ENCODE measurements around the gene PLRG1.

The PLRG1 gene

GRCh38 chr4:154516318-154517029 lies 33.7 kb downstream of the PLRG1 start:
- DNase-seq: no peak

GRCh38 chr4:154511981-154512380 lies 38.2 kb downstream of the PLRG1 start:
- DNase-seq: no peak

GRCh38 chr4:154511548-154511947 lies 38.7 kb downstream of the PLRG1 start:
- DNase-seq: no peak

GRCh38 chr4:154507156-154507555 lies 43.0 kb downstream of the PLRG1 start:
- DNase-seq: no peak

- DNase-seq: no peak
These were observed 43.9 kb downstream of the PLRG1 start for GRCh38 chr4:154506253-154506652.

GRCh38 chr4:154503598-154503997 lies 46.6 kb downstream of the PLRG1 start:
- no peak for DNase-seq

- no peak for DNase-seq
These were observed 48.1 kb downstream of the PLRG1 start for GRCh38 chr4:154502111-154502510.

- no peak for DNase-seq
These were observed 52.3 kb downstream of the PLRG1 start for GRCh38 chr4:154497889-154498288.

- no peak for DNase-seq
These were observed 54.3 kb downstream of the PLRG1 start for GRCh38 chr4:154495867-154496266.

GRCh38 chr4:154492288-154492687 lies 57.9 kb downstream of the PLRG1 start:
- DNase-seq: no peak

GRCh38 chr4:154491341-154492271 lies 58.6 kb downstream of the PLRG1 start, which contains the start of gene DCHS2:
Gene DCHS2 (minus strand): TSS chr4:154491799. CDS start chr4:154491355, 444 bp downstream.
- DNase-seq: no peak

GRCh38 chr4:154490583-154491340 lies 59.4 kb downstream of the PLRG1 start:
- DNase-seq: no peak

- no peak for DNase-seq
These were observed 60.0 kb downstream of the PLRG1 start for GRCh38 chr4:154490234-154490582.

- no peak for DNase-seq
These were observed 60.5 kb downstream of the PLRG1 start for GRCh38 chr4:154489558-154490233.

- no peak for DNase-seq
These were observed 63.1 kb downstream of the PLRG1 start for GRCh38 chr4:154487145-154487544.

- no peak for DNase-seq
These were observed 65.0 kb downstream of the PLRG1 start for GRCh38 chr4:154485127-154485773.
